ENCODE data around the gene HIKESHI. TPM values are rescaled to one million over a fixed set of nuclear protein-coding genes. Genes with fewer than 3 reads are reported as not detected.

Gene HIKESHI
- polyA plus RNA-seq, 3 donors = 21.5 to 71.2 (median 65.4) TPM

DNA sequence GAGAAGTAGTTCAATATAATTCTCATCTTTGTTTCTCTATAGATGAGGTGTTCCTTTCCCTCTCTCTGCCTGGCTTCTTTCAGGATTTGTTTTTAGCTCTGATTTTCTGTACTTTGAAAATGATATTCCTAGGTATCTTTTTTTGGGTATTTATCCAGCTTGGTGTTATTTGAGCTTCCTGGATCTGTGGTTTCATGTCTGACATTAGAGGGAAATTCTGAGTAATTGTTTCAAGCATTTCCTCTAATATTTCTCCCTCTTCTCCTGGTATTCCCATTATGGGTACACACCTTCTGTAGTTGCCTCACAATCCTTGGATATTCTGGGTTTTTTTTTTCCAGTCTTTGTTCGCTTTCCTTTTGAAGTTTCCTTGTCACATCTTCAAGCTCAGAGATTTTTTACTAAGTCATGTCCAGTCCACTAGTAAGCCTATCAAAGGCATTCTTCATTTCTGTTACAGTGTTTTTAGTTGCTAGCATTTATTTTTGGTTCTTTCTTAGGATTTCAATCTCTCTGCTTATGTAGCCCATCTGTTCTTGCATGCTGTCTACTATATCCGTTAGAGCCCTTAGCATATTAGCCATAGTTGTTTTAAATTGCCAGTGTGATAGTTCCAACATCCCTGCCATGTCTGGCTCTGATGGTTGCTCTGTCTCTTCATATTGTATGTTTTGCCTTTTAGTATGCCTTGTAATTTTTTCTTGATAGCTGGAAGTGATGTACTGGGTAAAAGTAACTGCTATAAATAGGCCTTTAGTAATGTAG is 78.4 kb downstream of the HIKESHI start:
- TF ChIP-seq, protein P1, sequence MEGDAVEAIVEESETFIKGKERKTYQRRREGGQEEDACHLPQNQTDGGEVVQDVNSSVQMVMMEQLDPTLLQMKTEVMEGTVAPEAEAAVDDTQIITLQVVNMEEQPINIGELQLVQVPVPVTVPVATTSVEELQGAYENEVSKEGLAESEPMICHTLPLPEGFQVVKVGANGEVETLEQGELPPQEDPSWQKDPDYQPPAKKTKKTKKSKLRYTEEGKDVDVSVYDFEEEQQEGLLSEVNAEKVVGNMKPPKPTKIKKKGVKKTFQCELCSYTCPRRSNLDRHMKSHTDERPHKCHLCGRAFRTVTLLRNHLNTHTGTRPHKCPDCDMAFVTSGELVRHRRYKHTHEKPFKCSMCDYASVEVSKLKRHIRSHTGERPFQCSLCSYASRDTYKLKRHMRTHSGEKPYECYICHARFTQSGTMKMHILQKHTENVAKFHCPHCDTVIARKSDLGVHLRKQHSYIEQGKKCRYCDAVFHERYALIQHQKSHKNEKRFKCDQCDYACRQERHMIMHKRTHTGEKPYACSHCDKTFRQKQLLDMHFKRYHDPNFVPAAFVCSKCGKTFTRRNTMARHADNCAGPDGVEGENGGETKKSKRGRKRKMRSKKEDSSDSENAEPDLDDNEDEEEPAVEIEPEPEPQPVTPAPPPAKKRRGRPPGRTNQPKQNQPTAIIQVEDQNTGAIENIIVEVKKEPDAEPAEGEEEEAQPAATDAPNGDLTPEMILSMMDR (IDR thresholded peaks at IDR 0.05) = no peak
- no peak overlapping the region for H2AFZ ChIP-seq (ENCODE audit: insufficient read depth, low read depth, low read length, poor library complexity, severe bottlenecking)
- no peaks in the 10 kb centered on the region for H3K79me2 ChIP-seq (ENCODE audit: insufficient read depth, low read length)
- Mint-ChIP-seq H3K36me3 (no peaks in the 10 kb centered on the region), H3K27ac (no peak overlapping the region), H3K4me3 (no peak overlapping the region), H3K9me3 (peaks cover 0 to 7% (median 5%) of the 10 kb centered on the region in 7 donors), H3K27me3 (ENCODE audit: low read depth in 3 of 3) (peaks cover 0 to 3% (median 0%) of the 10 kb centered on the region in 3 donors), H3K4me1 (no peaks in the 10 kb centered on the region)
- no peaks in the 10 kb centered on the region for H3K9me3 ChIP-seq (replicated peaks in 1 of 2; ENCODE audit: control insufficient read depth in 1 of 2, insufficient read depth in 1 of 2, low read length in 2 of 2)
- no peaks in the 10 kb centered on the region for H4K20me1 ChIP-seq (ENCODE audit: insufficient read depth, low read length)
- H3K27ac ChIP-seq (ENCODE audit: low read depth in 1 of 2, low read length in 2 of 2) = no peak overlapping the region
- no peaks in the 10 kb centered on the region for H3K36me3 ChIP-seq (replicated peaks in 1 of 2; ENCODE audit: control insufficient read depth in 1 of 2, insufficient read depth in 2 of 2, low read length in 2 of 2)
- H3K27me3 ChIP-seq (ENCODE audit: control insufficient read depth in 2 of 2, insufficient read depth in 2 of 2, low read length in 2 of 2) = no peaks in the 10 kb centered on the region
- H3K4me1 ChIP-seq (ENCODE audit: control insufficient read depth in 1 of 2, insufficient read depth in 2 of 2, low read length in 2 of 2) = no peaks in the 10 kb centered on the region
- WGBS (ENCODE audit: insufficient coverage) = no CpG with 5 or more reads among the region's 2 CpGs
- H3K4me3 ChIP-seq (replicated peaks in 1 of 3; ENCODE audit: low read depth in 2 of 3, low read length in 3 of 3) = no peak overlapping the region
- H3K4me2 ChIP-seq (replicated peaks; ENCODE audit: extremely low read depth, low read length, poor library complexity, severe bottlenecking) = no peak overlapping the region
- intact Hi-C loops (cut with micrococcal nuclease) = no loop called here
- no peak for DNase-seq
- H3K9ac ChIP-seq (ENCODE audit: insufficient read depth, low read length, poor library complexity, severe bottlenecking) = no peak overlapping the region

GRCh38 chr11:86383041-86383955 is 81.3 kb downstream of the HIKESHI start:
- Histone ChIP-seq H3K79me2 (ENCODE audit: insufficient read depth, low read length) (no peaks in the 10 kb centered on the region), H2AFZ (ENCODE audit: insufficient read depth, low read depth, low read length, poor library complexity, severe bottlenecking) (no peak overlapping the region), H4K20me1 (ENCODE audit: insufficient read depth, low read length) (no peaks in the 10 kb centered on the region), H3K9ac (ENCODE audit: insufficient read depth, low read length, poor library complexity, severe bottlenecking) (no peak overlapping the region), H3K36me3 (replicated peaks in 1 of 2; ENCODE audit: control insufficient read depth in 1 of 2, insufficient read depth in 2 of 2, low read length in 2 of 2) (no peaks in the 10 kb centered on the region), H3K4me2 (replicated peaks; ENCODE audit: extremely low read depth, low read length, poor library complexity, severe bottlenecking) (no peak overlapping the region), H3K4me3 (replicated peaks in 1 of 3; ENCODE audit: low read depth in 2 of 3, low read length in 3 of 3) (no peak overlapping the region), H3K27me3 (ENCODE audit: control insufficient read depth in 2 of 2, insufficient read depth in 2 of 2, low read length in 2 of 2) (no peaks in the 10 kb centered on the region), H3K27ac (ENCODE audit: low read depth in 1 of 2, low read length in 2 of 2) (no peak overlapping the region), H3K4me1 (ENCODE audit: control insufficient read depth in 1 of 2, insufficient read depth in 2 of 2, low read length in 2 of 2) (no peaks in the 10 kb centered on the region), H3K9me3 (replicated peaks in 1 of 2; ENCODE audit: control insufficient read depth in 1 of 2, insufficient read depth in 1 of 2, low read length in 2 of 2) (no peaks in the 10 kb centered on the region)
- DNase-seq = no peak
- H3K27me3 Mint-ChIP-seq (ENCODE audit: low read depth in 3 of 3) = peaks cover 0 to 3% (median 0%) of the 10 kb centered on the region in 3 donors
- H3K27ac Mint-ChIP-seq = no peak overlapping the region
- H3K9me3 Mint-ChIP-seq = peaks cover 0 to 3% (median 0%) of the 10 kb centered on the region in 7 donors
- 83% methylated on average over 2 of the region's 5 CpGs for WGBS (ENCODE audit: insufficient coverage)
- no peaks in the 10 kb centered on the region for H3K4me1 Mint-ChIP-seq
- TF ChIP-seq, protein P1 (IDR thresholded peaks at IDR 0.05) = no peak
- H3K4me3 Mint-ChIP-seq = no peak overlapping the region
- intact Hi-C loops (cut with micrococcal nuclease) = no loop called here
- H3K36me3 Mint-ChIP-seq = no peaks in the 10 kb centered on the region

All from CD14-positive monocyte (primary cell).